ENCODE results near the gene CACNA1D.

The CACNA1D gene

GRCh38 chr3:53533472-53533871 lies 39.1 kb downstream of the CACNA1D start:
- CTCF ChIA-PET, result no interaction called here

GRCh38 chr3:53534216-53534615 lies 39.8 kb downstream of the CACNA1D start:
- TF ChIP-seq CTCF (IDR thresholded peaks at IDR 0.05; ENCODE audit: control extremely low read depth, extremely low read depth, low read depth, missing control alignments), result no peak
- DNase-seq (ENCODE audit: extremely low spot score), result no peak
- ChIA-PET POLR2A (no interaction called here), CTCF (interaction anchor here (1.4 kb wide), 1 partner anchor 17 kb away, joined by 4 read pairs; no protein-coding TSS in a partner anchor)

More at GRCh38 chr3:53533472-53533871, 39.1 kb downstream of the CACNA1D start:
- POLR2A ChIA-PET, result no interaction called here
- no peak for TF ChIP-seq CTCF (IDR thresholded peaks at IDR 0.05; ENCODE audit: control extremely low read depth, extremely low read depth, low read depth, missing control alignments)
- DNase-seq (ENCODE audit: extremely low spot score), result no peak

- ChIA-PET CTCF (interaction anchor here (1.4 to 2.6 kb wide), 3 partner anchors 8 to 19 kb away, joined by 3 to 6 read pairs (median 4); no protein-coding TSS in a partner anchor), POLR2A (no interaction called here)
- no peak for TF ChIP-seq CTCF (IDR thresholded peaks at IDR 0.05; ENCODE audit: control extremely low read depth, extremely low read depth, low read depth, missing control alignments)
- DNase-seq (ENCODE audit: extremely low spot score), result no peak
These were observed 40.4 kb downstream of the CACNA1D start for GRCh38 chr3:53534676-53535400.

GRCh38 chr3:53536282-53536681 lies 41.9 kb downstream of the CACNA1D start:
- no peak for TF ChIP-seq CTCF (IDR thresholded peaks at IDR 0.05; ENCODE audit: control extremely low read depth, extremely low read depth, low read depth, missing control alignments)
- DNase-seq (ENCODE audit: extremely low spot score), result no peak
- CTCF ChIA-PET, result interaction anchor here (1.0 to 2.6 kb wide), 3 partner anchors 10 to 21 kb away, joined by 3 to 6 read pairs (median 3); no protein-coding TSS in a partner anchor
- POLR2A ChIA-PET, result no interaction called here

- ChIA-PET POLR2A (no interaction called here), CTCF (interaction anchor here (1.4 kb wide), 1 partner anchor 166 kb away, joined by 4 read pairs; no protein-coding TSS in a partner anchor)
- no peak for TF ChIP-seq CTCF (IDR thresholded peaks at IDR 0.05; ENCODE audit: control extremely low read depth, extremely low read depth, low read depth, missing control alignments)
- no peak for DNase-seq (ENCODE audit: extremely low spot score)
These were observed 49.9 kb downstream of the CACNA1D start for GRCh38 chr3:53544357-53544756.

GRCh38 chr3:53545310-53545995 lies 51.0 kb downstream of the CACNA1D start:
- no peak for DNase-seq (ENCODE audit: extremely low spot score)
- TF ChIP-seq CTCF (IDR thresholded peaks at IDR 0.05; ENCODE audit: control extremely low read depth, extremely low read depth, low read depth, missing control alignments), result no peak
- POLR2A ChIA-PET, result no interaction called here
- CTCF ChIA-PET, result no interaction called here

Measured in GM10248 (cell line).